GM18909 (cell line): Measurements from ENCODE around the gene GMCL2.

Experiments
- ATAC-seq: cut with Tn5 transposase; IDR thresholded peaks from one replicate; pipeline ENCODE4 v1.9.1; 2021; ENCODE audit warnings: mild to moderate bottlenecking; ENCODE audit not compliant: unreplicated experiment, poor library complexity

Gene GMCL2

GRCh38 chr5:178223196-178223773, 36.1 kb upstream of the GMCL2 start:
- ATAC-seq: no peak

- no peak for ATAC-seq
Measured at GRCh38 chr5:178222292-178222691, 35.1 kb upstream of the GMCL2 start.

GRCh38 chr5:178221853-178222252, 34.7 kb upstream of the GMCL2 start:
- no peak for ATAC-seq

- ATAC-seq: no peak
Measured at GRCh38 chr5:178221282-178221681, 34.1 kb upstream of the GMCL2 start.

- no peak for ATAC-seq
Measured at GRCh38 chr5:178218827-178219226, 31.7 kb upstream of the GMCL2 start.

GRCh38 chr5:178218237-178218776, 31.1 kb upstream of the GMCL2 start:
- ATAC-seq: no peak

- ATAC-seq: no peak
Measured at GRCh38 chr5:178216779-178217178, 29.6 kb upstream of the GMCL2 start.

- no peak for ATAC-seq
Measured at GRCh38 chr5:178216088-178216534, 28.9 kb upstream of the GMCL2 start.

- no peak for ATAC-seq
Measured at GRCh38 chr5:178215280-178216002, 28.3 kb upstream of the GMCL2 start.

- no peak for ATAC-seq
Measured at GRCh38 chr5:178214160-178214803, 27.1 kb upstream of the GMCL2 start.

GRCh38 chr5:178213748-178214151, 26.6 kb upstream of the GMCL2 start:
- no peak for ATAC-seq

GRCh38 chr5:178213003-178213461, 25.9 kb upstream of the GMCL2 start:
- ATAC-seq: no peak

- ATAC-seq: no peak
Measured at GRCh38 chr5:178212241-178213002, 25.3 kb upstream of the GMCL2 start.

GRCh38 chr5:178211095-178212048, 24.2 kb upstream of the GMCL2 start:
- ATAC-seq: no peak

GRCh38 chr5:178210686-178211085, 23.5 kb upstream of the GMCL2 start:
- no peak for ATAC-seq

- ATAC-seq: no peak
Measured at GRCh38 chr5:178210073-178210535, 22.9 kb upstream of the GMCL2 start.

- ATAC-seq: no peak
Measured at GRCh38 chr5:178209334-178210072, 22.3 kb upstream of the GMCL2 start.

- no peak for ATAC-seq
Measured at GRCh38 chr5:178208540-178209227, 21.5 kb upstream of the GMCL2 start.
